B cell (primary cell): ENCODE data around the gene ZDHHC14. TPM values are rescaled to one million over a fixed set of nuclear protein-coding genes. Genes with fewer than 3 reads are reported as not detected.

Experiments
- ATAC-seq: fragments of 200-7000 bp; cut with Tn5 transposase; one replicate; pipeline ENCODE4 v1.10.0; 2021; ENCODE audit warnings: low read depth, mild to moderate bottlenecking, moderate number of reproducible peaks, moderate library complexity
- CTCF ChIA-PET: fragments of 350-600 bp; sonication (Branson Sonifier 250); formaldehyde crosslinking; loops from one replicate; lab custom pipeline; 2021; ENCODE audit warnings: antibody characterized with exemption, inconsistent platforms; lab: Charles Lee
- POLR2A ChIA-PET: fragments of 350-600 bp; sonication (Branson Sonifier 250); formaldehyde crosslinking; loops from one replicate; lab custom pipeline; 2021; ENCODE audit warnings: antibody characterized with exemption; lab: Charles Lee
- DNase-seq: peaks from one replicate; pipeline ENCODE4 v3.0.0; 2013
- H2AFZ ChIP-seq: 2 replicates; pipeline ENCODE4 v1.6.1; 2012; ENCODE audit warnings: mild to moderate bottlenecking, low read depth, low read length; ENCODE audit not compliant: insufficient read depth, poor library complexity, severe bottlenecking
- H3K27ac ChIP-seq, 2 donors: 1 replicate in 1 of 2; 2 replicates in 1 of 2; pipeline ENCODE4 v1.5.1; 2012 to 2013; ENCODE audit warnings: low read length in 2 of 2, mild to moderate bottlenecking in 2 of 2, moderate library complexity in 1 of 2
- H3K27me3 ChIP-seq, 4 experiments: fragments of 200-600 bp in 1 of 4; sonication (generic) in 1 of 4; replicated peaks in 1 of 4; 1 replicate in 2 of 4; 2 replicates in 2 of 4; pipeline versions ENCODE4 v1.6.1 to v1.7.0; 2013 to 2016; ENCODE audit warnings: low read length in 3 of 4, mild to moderate bottlenecking in 2 of 4, mixed read lengths in 1 of 4, moderate library complexity in 1 of 4; ENCODE audit not compliant: insufficient read depth in 4 of 4, control insufficient read depth in 3 of 4; ENCODE audit errors: control extremely low read depth in 1 of 4
- H3K36me3 ChIP-seq, 2 experiments: replicated peaks in 1 of 2; 1 replicate in 1 of 2; 2 replicates in 1 of 2; pipeline versions ENCODE4 v1.6.1 to v1.7.1; 2013; ENCODE audit warnings: low read length in 1 of 2; ENCODE audit not compliant: insufficient read depth in 2 of 2, control insufficient read depth in 1 of 2; ENCODE audit errors: control extremely low read depth in 1 of 2, extremely low read depth in 1 of 2
- H3K4me1 ChIP-seq, 2 donors: fragments of 200-600 bp in 1 of 2; sonication (generic) in 1 of 2; 1 replicate in 1 of 2; 2 replicates in 1 of 2; pipeline versions ENCODE4 v1.5.1 to v1.6.1; 2013 to 2017; ENCODE audit warnings: low read length in 2 of 2; ENCODE audit not compliant: control insufficient read depth in 2 of 2, insufficient read depth in 2 of 2
- H3K4me2 ChIP-seq: replicated peaks from 2 replicates; pipeline ENCODE3; 2012; ENCODE audit warnings: mild to moderate bottlenecking, low read depth, low read length; ENCODE audit not compliant: poor library complexity, severe bottlenecking
- H3K4me3 ChIP-seq, 5 experiments: fragments of 200-600 bp in 1 of 5; sonication (generic) in 1 of 5; 1 replicate in 3 of 5; 2 replicates in 2 of 5; pipeline versions ENCODE4 v1.5.1 to v1.7.0; 2011 to 2016; ENCODE audit warnings: low read length in 4 of 5, mild to moderate bottlenecking in 4 of 5, low read depth in 2 of 5, control low read depth in 1 of 5, moderate library complexity in 1 of 5; ENCODE audit not compliant: insufficient read depth in 1 of 5; ENCODE audit errors: control extremely low read depth in 1 of 5, extremely low read depth in 1 of 5
- H3K79me2 ChIP-seq: fragments of 200-600 bp; sonication (generic); one replicate; pipeline ENCODE4 v1.6.0; 2016; ENCODE audit warnings: low read length; ENCODE audit not compliant: control insufficient read depth, insufficient read depth
- H3K9ac ChIP-seq: fragments of 200-600 bp; sonication (generic); 2 replicates; pipeline ENCODE4 v1.6.1; 2017; ENCODE audit warnings: mild to moderate bottlenecking, low read length, moderate library complexity
- H3K9me3 ChIP-seq, 3 donors: one replicate each; pipeline versions ENCODE4 v1.6.1 to v1.7.1; 2013; ENCODE audit warnings: low read length in 2 of 3; ENCODE audit not compliant: control insufficient read depth in 2 of 3, insufficient read depth in 1 of 3; ENCODE audit errors: control extremely low read depth in 1 of 3
- H4K20me1 ChIP-seq: 2 replicates; pipeline ENCODE4 v1.6.0; 2012; ENCODE audit warnings: mild to moderate bottlenecking, low read length; ENCODE audit not compliant: insufficient read depth, control insufficient read depth, poor library complexity, severe bottlenecking
- H3K27ac Mint-ChIP-seq: one replicate; pipeline ENCODE4 v1.8.0; 2021; ENCODE audit warnings: mixed read lengths
- H3K27me3 Mint-ChIP-seq: one replicate; pipeline ENCODE4 v1.8.0; 2021; ENCODE audit warnings: mixed read lengths
- H3K4me1 Mint-ChIP-seq: one replicate; pipeline ENCODE4 v1.8.0; 2021; ENCODE audit warnings: mixed read lengths
- H3K4me3 Mint-ChIP-seq: one replicate; pipeline ENCODE4 v1.8.0; 2021; ENCODE audit warnings: mixed read lengths
- H3K9me3 Mint-ChIP-seq: one replicate; pipeline ENCODE4 v1.8.0; 2022; ENCODE audit warnings: mixed read lengths; ENCODE audit not compliant: insufficient read depth
- CTCF ChIP-seq: fragments of 200-600 bp; IDR thresholded peaks from one replicate; pipeline ENCODE4 v1.8.0; 2022; ENCODE audit warnings: antibody characterized with exemption, mild to moderate bottlenecking
- EZH2 ChIP-seq: IDR thresholded peaks from 2 replicates; pipeline ENCODE4 v1.6.1; 2012; ENCODE audit warnings: borderline replicate concordance, low read depth, mild to moderate bottlenecking, moderate library complexity, low read length; ENCODE audit not compliant: insufficient read depth, poor library complexity, severe bottlenecking
- WGBS: methylation state at CpG from one replicate; pipeline ENCODE4 v1.1.5; 2013; ENCODE audit warnings: missing lambda C conversion rate; ENCODE audit not compliant: insufficient coverage; 5-methylcytosine and 5-hydroxymethylcytosine counted together
- intact Hi-C: fragments of 100-400 bp; cut with micrococcal nuclease; formaldehyde crosslinking; loops from one replicate; pipeline ENCODE4 v1.10.0; 2022
- polyA plus RNA-seq: library from polyadenylated mRNA; depleted of rRNA; stranded (reverse); fragments of >200 nt; gene quantifications from 2 replicates; pipeline ENCODE4 v1.2.3, GENCODE V29; 2012
- total RNA-seq, 2 donors: library from RNA; stranded (reverse); fragments of 120-200 nt in 1 of 2; gene quantifications; 1 replicate in 1 of 2; 2 replicates in 1 of 2; pipeline versions ENCODE4 v1.2.3 to v1.2.4, GENCODE V29; 2013 to 2022

ZDHHC14 gene
- total and polyA plus RNA-seq, 2 donors (not counting 1 experiment from before 2014, with no cell fraction given), result 8.8 to 50.4 TPM

DNA sequence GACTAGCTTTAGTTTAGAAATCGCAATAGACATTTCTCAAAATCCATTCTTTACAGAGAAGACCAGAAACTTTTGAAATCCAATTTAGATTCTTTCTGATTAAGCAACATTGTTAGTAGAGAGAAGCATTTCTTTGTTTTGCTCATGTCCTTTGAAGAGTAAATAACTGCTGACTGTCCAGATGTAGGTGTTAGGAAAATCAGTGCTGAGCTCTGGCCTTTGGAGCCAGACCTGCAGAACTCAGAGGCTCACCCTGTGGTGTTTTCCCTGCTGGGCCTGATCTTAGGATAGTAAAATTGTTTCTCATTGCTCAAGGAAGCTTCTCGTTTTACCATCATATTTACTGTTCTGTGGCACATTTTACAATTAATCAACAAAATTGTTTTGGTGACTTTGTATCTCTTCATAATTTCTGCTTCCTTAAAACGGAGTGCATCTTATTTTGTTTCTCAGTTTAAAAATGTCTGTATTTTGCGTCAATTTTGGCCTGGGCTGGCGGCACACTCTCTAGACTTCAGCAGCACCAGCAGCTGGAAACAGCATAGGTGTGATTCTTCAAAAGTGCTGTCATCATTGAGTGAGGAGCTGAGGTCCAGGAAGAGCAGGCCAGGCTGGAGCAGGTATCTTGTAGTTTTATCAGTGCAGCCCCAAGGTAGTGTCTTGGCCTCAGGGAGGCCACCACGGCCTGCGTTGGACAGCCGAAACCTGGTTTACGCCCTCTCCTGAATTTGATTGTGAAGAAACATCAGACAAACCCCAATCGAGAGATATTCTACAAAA lies 8.3 kb upstream of the ZDHHC14 start:
- no peaks in the 10 kb centered on the region for H4K20me1 ChIP-seq
- peaks cover 22 to 23% of the 10 kb centered on the region in 2 donors for H3K4me1 ChIP-seq
- H3K27ac ChIP-seq, result no peak overlapping the region
- no peak overlapping the region for H3K4me2 ChIP-seq
- no peak overlapping the region for H2AFZ ChIP-seq
- TF ChIP-seq CTCF (no peak), EZH2 (no peak)
- no peak overlapping the region for H3K27ac Mint-ChIP-seq
- 98% methylated on average over 7 of the region's 10 CpGs for WGBS
- DNase-seq (no peak), ATAC-seq (no peak)
- peaks cover 0 to 46% (median 26%) of the 10 kb centered on the region in 4 experiments for H3K27me3 ChIP-seq
- no peaks in the 10 kb centered on the region for H3K79me2 ChIP-seq
- H3K4me3 Mint-ChIP-seq, result no peak overlapping the region
- peaks cover 22% of the 10 kb centered on the region for H3K4me1 Mint-ChIP-seq
- ChIA-PET POLR2A (no interaction called here), CTCF (interaction anchor here (1.6 kb wide), 1 partner anchor 294 kb away, joined by 7 read pairs; no protein-coding TSS in a partner anchor)
- no peak overlapping the region for H3K4me3 ChIP-seq
- intact Hi-C loops, result no loop called here
- H3K9me3 ChIP-seq, result peaks cover 0 to 10% (median 2%) of the 10 kb centered on the region in 3 donors
- peaks cover 2% of the 10 kb centered on the region for H3K9me3 Mint-ChIP-seq
- H3K36me3 ChIP-seq, result no peaks in the 10 kb centered on the region
- H3K27me3 Mint-ChIP-seq, result peaks cover 39% of the 10 kb centered on the region
- H3K9ac ChIP-seq, result no peak overlapping the region

DNA sequence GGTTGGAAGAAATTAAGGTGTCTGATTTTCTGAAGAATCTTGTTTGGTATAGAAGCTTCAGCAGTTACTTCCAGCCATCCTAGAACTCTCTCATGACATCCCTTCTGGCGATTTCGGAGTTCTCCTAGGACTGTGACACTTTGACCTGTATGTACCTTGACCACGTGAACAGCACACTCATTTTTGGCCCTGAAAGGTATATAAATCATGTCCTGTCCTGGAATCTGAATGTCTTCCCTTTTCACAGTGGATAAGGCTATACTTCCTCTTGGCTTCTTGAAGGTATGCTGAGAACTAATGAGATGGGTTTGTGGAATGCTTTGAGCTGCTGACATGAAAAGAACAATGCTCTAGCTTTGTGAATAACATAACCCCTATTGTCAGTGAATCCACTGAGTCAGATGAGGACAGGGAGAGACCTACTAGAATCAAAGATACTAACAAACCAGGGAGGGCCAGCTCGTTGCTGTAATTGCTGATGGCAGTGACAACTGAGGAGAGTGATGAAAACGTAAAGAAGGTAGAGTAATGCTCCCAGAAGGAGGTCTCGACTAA lies 6.0 kb upstream of the ZDHHC14 start:
- Mint-ChIP-seq H3K27ac (no peak overlapping the region), H3K4me1 (peaks cover 11% of the 10 kb centered on the region), H3K9me3 (no peaks in the 10 kb centered on the region), H3K4me3 (no peak overlapping the region), H3K27me3 (peaks cover 28% of the 10 kb centered on the region)
- 91% methylated on average over 4 of the region's 6 CpGs for WGBS
- TF ChIP-seq EZH2 (no peak), CTCF (no peak)
- H3K27me3 ChIP-seq, result peaks cover 0 to 43% (median 26%) of the 10 kb centered on the region in 4 experiments
- H3K79me2 ChIP-seq, result no peaks in the 10 kb centered on the region
- no peak overlapping the region for H3K27ac ChIP-seq
- H3K9me3 ChIP-seq, result no peaks in the 10 kb centered on the region
- peaks cover 7 to 9% of the 10 kb centered on the region in 2 donors for H3K4me1 ChIP-seq
- peaks cover 4% of the 10 kb centered on the region for H4K20me1 ChIP-seq
- POLR2A ChIA-PET, result interaction anchor here (0.6 to 0.7 kb wide), 2 partner anchors 86 to 1277 kb away, joined by 8 to 12 read pairs; no protein-coding TSS in a partner anchor
- no peak for DNase-seq
- CTCF ChIA-PET, result interaction anchor here (0.7 kb wide), 1 partner anchor 293 kb away, joined by 4 read pairs; no protein-coding TSS in a partner anchor
- H3K4me3 ChIP-seq, result no peak overlapping the region
- H3K36me3 ChIP-seq, result no peaks in the 10 kb centered on the region
- H3K9ac ChIP-seq, result no peak overlapping the region
- no peak overlapping the region for H2AFZ ChIP-seq
- intact Hi-C loops, result no loop called here
- H3K4me2 ChIP-seq, result no peak overlapping the region
- no peak for ATAC-seq
